GM21447 (cell line): ENCODE data around the gene SLC35B4.
"Not testable (repeated sequence)": the region's sequence is repeated elsewhere in the genome, so short reads cannot be mapped to it uniquely, and the experiment has no call there.

Experiments
- ATAC-seq: cut with Tn5 transposase; IDR thresholded peaks from one replicate; pipeline ENCODE4 v1.9.1; 2021; ENCODE audit not compliant: unreplicated experiment

SLC35B4 gene

DNA sequence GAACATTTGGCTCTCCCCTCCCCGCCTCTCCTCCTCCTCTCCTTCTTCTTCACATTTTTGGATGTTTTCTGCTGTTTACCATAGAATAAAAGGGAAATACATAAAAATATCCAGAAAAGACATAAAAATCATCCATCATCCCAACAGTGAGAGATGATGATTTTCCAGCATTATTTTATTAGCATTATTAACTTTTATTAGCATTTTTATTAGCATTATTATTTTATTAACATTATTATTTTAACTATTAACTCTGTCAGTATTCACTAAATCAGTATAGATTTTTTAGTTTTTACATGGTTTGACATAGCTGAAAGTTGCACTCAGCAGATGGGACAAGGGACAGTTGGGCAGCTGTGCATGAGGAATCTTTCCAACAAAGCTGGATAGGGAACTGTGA, 16.2 kb upstream of the SLC35B4 start:
- ATAC-seq = no peak

DNA sequence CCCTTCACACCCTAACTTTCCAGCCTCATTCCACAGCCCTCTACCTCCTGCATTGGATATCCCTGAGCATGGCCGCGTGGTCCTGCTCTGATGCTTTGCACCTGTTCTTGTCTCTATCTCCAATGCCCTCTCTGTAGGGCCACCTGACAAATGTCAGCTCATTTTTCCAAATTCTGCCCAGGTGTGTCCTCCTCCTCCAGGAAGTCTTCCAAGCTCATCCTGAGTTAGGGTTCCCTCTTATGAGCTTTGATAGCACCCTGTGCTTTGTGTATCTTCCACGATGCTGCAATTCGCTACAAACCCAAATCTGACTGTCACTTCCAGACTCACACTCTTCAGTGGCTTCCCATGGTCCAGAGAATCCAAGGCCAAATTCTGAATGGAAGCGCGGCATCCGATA, 14.7 kb upstream of the SLC35B4 start:
- no peak for ATAC-seq

DNA sequence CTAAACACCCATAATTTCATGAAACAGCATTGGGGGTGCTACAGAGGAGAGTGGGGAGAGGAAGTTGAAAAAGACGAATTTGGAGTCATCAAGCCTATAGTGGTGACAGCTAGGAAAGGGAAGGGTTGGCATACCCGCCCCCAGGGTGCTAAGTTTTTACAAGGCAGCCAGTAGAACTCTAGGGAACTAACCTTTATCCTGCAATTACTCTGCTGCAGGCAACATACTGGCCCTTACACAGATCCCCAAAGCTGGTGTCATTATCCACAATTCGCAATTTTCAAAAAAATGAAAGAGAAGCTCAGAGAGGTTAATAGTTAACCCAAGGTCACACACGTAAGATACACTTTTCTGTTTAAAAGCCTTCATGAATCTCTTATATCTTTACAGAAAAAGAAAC, 14.2 kb upstream of the SLC35B4 start:
- no peak for ATAC-seq

DNA sequence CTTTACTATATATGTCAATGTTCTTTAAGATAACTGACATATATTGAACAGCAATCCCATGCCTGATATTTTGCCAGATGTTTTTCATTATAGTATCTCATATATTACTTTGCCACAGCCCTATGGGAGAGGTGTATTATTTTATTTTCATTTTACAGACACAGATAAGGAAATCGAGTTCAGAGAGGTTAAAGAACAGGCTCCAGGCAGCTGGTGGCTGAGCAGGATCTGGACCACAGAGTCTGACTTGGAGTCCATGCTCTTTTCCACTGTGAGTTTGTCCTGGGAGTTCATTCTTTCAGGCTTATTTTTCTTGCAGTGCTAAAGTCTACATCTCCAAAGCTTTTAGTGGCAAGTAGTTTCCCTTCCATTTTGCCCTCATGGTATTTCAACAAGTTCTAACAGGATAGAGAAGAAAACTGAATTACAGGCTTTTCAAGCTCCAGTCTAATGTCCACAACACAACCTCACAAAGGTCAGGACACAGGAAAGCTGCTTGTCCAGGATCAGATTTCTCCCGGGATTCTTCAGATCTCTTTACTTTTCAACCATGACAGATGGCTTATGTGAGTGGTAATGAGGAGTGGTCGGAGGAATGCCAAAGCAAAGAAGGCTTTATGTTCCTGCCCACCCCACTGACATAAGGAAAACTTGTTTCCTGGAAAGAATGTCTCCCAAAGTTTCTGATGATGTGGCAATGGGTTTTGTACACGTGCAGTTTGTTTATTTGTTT, 13.1 kb upstream of the SLC35B4 start:
- ATAC-seq = no peak

DNA sequence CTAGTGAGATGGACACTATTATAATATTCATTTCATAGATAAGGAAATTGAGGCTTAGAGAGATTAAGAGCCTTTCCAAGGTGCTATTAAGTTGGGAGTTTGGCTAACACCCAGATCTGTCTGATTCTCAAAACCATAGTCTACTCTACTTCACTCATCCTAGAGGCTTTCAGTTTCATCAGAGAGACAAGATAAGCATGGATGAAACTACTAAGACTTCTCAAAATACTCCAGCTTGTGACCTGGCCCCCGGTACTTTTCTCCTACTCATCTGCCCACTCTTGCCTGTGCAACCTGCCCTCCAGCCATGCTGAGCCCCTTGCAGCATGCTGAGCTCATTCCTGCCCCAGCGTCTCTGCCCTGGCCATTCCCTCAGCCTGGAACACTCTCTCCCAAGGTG, 12.2 kb upstream of the SLC35B4 start:
- no peak for ATAC-seq

DNA sequence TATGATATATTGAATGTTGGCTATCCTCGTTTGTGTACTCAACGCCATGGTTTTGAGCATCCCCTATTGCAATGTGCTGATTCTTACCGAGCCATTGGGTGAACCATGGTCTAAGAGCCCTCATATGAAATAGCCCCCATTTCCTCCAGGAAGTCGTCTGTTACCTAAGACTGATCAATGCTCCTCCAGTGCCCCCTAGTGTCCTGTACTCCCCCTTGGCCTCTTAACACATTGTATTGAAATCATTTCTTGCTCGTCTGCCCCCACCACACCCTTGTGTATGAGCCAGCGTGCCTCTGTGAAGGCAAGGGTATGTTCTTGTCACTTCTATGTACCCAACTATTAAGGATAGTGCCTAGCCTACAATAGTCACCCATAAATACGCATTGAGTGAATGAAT, 11.2 kb upstream of the SLC35B4 start:
- ATAC-seq = peak; percentile 93

DNA sequence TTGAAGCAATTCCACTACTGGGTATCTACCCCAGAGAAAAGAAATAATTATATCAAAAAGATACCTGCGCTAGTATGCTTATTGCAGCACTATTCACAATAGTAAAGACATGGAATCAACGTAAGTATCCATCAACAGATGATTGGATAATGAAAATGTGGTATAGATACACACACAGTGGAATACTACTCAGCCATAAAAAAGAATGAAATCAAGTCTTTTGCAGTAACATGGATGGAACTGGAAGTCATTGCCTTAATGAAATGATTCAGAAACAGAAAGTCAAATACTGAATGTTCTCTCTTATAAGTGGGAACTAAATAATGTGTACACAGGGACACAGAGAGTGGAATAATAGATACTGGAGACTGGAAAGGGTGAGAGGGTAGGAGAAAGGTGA, 7.4 kb upstream of the SLC35B4 start:
- no peak for ATAC-seq

DNA sequence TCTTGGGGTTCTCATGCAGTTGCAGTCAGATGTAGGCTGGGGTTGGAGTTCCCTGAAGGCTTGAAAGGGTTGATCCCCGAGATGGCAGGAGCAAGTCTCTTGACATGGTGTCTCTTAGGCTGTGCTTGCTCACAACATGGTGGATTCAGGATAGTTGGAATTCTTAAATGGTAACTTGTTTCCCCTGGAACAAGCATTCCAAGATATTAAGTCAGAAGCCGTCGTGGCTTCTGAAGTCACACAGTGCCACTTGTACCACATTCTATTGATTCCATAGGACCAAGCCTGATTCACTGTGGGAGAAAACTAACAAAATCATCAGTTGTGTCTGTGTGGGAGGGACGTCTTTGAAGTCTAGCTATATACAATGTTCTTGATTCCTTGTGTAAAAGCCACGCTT, 3.5 kb upstream of the SLC35B4 start:
- ATAC-seq = no peak

DNA sequence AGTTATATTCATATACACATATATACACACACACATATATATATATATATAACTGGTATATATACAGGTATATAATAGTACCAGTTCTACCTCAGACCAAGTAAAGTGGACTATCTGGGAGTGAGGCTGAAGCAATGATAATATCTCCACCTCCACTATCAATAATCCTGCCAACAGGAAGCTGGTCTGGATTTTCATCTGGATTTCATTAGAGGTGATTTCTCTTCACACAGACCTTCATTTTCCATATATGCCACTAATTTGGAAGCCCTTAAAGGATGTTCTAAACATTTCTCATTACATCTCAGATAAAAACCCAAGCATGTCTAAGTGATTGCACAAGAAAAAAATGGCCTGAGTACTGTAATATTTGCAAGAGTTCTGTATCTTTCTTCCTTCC, 1.7 kb upstream of the SLC35B4 start:
- ATAC-seq = no peak

DNA sequence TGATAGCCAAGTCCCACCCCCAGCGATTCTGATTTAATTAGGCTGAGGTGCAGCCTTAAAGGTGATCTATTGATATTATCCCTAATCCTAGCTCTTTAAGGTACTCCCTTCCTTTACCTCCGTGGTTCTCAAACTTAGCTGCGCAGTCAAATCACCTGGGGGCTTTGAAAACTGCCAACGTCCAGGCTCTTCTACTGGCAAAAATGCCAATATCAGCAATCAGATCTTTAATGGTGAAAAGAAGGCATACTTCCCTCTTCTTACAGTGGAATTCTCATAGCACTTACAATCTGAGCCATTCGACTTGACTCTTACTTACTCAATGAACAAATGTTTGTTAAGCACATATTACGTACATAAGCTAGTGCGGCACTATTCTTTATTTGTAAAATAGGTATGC, 704 bp upstream of the SLC35B4 start:
- no peak for ATAC-seq

DNA sequence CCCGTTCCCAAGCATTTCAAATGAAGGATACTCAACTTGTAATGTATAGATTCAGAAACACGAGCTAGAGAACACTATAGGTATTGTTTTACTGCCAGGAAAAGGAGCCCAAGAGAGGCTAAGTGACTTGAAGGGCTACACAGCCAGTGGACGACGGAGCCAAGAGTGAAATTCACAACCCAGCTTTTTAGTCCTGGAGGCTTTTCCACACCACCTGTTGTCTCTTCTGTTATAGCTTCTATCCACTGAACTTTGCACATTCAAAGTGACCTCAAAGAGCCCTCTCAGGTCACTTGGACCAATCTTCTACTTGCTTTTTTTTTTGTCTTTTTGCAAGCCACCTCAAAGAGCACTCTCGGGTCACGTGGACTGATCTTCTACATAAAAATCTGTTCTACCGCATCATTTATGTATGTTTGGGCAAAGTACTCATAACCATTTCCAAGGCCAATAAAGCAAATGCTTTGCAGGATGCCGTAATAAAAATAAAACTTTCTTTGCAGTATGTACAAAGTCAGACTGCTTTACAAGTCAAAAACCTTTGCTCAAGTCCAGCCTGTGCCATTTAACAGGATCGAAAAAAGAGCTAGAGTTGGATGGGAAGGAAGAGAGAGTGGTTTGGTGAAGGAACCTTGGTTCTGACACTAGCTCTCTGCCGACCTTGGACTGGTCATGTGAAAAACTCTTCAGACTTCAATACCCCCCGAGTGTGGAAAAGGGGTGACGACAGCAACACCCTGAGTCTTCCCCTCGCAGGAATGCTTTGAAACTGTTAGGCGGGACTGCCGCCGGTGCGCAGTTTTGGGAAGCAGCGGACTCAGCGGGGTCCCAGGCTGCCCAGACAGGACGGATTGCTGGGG, 821 bp downstream of the SLC35B4 start:
- ATAC-seq = no peak

DNA sequence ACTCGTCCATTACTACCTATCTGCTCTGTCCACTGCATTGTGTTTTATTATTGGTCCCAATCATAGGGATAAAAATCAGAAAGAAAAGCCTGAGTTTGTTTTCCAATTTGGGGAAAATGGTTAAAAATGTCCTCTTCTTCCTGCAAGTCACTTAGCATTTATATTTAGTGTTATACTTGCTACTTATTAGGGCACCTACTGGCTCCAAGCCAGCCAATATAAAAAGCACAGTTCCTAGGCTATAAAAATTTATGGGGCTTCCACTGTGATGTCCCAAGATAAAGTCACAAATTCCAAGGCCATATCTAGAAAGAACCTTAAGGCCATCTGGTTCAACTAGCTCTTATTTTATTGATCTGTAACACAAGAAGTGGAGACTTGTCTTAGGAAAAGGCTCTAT, 3.2 kb downstream of the SLC35B4 start:
- no peak for ATAC-seq

DNA sequence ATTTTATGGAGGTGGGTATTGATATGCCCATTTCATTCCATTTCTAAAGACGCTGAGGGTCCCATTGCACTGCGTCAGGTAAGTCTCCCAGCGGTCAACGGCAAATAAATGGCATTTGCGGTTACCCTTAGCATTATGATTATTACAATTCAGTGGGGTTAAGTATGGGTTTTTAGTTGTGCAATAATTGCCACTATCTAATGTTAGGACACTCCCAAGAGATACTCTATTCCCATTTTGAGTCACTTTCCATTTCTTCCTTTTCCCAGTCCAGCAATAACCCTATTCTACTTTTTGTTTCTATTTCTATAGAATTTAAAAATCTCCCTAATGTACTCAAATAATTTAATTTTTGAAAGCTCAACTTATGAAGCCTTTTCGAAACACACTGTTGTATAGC, 4.0 kb downstream of the SLC35B4 start:
- ATAC-seq = no peak

DNA sequence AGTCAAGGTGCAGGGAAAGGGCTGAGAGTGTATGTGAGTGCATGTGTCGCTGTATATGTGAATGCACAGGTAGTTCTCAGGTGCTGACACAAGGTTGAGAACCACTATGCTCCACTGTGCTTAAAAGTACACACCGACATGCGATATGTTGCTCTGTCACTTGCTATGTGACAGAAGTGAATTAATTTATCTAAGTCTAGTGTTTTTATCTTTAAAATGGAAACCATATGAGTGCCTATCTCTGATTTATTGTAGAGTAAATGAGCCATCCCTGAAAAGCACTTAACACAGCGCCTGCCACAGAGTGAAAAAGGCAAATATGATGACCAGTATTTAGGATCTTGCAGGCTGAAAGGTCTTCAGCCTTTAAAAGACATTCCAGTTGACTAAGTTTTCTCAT, 4.9 kb downstream of the SLC35B4 start:
- ATAC-seq = no peak

DNA sequence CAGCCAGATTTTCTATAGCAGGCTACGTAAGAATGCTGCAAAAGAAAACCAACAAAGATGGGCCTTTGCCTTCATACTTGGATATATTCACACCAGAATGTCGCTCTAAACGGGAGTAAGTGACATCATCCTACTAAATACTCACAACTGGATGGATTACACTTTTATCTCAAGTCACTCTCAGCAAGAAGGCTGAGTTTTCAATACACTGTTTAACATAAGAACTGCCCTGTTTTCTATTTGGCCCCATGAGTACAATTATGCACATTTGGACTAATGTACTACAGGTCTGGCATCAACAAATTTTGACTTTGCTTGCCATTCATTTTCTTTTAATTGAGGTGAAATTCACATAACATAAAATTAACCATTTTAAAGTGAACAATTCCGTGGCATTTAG, 8.2 kb downstream of the SLC35B4 start:
- no peak for ATAC-seq

DNA sequence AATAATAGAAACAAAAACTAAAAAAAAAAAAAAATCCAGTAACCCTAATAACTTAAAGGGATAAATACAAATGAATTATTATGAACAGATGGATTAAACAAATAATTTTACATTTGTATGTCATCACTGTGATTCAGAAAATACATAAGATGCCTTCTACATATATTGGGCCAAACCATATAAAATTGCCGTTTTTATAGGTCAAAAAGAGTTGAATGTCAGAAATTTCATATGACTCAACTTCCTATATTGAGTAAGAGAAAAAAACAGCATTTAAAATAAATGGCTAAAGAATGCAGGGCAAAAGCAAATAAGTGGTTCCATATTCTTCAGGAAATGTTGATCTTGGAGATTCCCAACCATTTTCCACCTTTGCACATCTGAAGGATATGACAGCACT, 9.4 kb downstream of the SLC35B4 start:
- no peak for ATAC-seq

DNA sequence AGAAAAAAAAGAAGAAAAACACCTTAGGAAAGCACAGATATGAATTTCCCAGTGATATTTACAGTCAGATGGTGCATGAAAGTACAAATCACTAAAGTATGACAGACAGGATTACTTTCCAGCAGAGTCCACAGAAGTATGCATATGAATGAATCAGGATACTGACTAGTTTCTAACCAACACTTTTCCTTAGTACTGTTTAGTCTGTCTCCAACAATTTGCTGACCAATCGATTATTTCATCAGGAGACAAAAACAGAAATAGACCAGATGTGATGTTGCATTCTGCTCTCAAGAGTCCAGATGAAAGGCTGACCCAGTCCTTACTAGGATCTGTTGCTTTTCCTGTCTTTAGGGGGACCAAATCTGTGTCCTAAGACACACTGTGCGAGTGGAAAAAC, 14.6 kb downstream of the SLC35B4 start:
- ATAC-seq = no peak

DNA sequence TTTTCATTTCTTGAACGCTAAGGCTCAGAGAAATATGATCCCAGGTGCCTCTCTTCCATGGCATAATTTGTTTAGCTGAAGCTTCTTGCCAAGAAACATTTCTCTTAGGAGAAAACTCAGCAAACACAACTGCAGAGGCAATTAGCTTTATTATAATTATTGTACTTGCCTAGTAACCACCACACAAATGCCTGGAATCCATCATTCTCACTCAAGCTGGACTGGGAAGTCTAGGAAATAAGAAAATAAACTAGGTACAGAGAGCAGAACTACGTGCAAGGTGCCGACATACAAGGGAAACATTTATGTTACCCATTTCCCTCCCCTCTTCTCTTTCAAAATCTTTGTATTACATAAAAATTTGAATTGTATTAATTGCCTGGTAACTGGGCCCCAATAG, 15.1 kb downstream of the SLC35B4 start:
- no peak for ATAC-seq

DNA sequence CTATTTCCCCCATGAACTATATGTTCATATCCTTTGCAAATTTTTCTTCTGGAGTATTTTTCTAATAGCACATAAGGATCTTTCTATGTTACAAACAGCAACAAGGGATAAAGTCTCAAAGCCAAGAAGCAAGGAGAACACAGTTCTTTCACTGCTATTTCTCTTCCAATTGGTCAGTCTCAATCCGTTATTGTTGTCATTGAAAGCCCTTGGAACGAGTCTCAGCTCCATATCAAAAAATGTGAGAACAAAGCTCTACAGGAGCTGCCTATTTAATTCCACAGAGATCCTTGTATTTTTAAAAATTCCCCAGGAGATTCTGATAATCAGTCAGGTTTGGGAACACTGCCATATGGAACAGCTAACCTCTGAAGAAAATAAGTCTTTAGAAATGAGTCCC, 15.7 kb downstream of the SLC35B4 start:
- no peak for ATAC-seq

DNA sequence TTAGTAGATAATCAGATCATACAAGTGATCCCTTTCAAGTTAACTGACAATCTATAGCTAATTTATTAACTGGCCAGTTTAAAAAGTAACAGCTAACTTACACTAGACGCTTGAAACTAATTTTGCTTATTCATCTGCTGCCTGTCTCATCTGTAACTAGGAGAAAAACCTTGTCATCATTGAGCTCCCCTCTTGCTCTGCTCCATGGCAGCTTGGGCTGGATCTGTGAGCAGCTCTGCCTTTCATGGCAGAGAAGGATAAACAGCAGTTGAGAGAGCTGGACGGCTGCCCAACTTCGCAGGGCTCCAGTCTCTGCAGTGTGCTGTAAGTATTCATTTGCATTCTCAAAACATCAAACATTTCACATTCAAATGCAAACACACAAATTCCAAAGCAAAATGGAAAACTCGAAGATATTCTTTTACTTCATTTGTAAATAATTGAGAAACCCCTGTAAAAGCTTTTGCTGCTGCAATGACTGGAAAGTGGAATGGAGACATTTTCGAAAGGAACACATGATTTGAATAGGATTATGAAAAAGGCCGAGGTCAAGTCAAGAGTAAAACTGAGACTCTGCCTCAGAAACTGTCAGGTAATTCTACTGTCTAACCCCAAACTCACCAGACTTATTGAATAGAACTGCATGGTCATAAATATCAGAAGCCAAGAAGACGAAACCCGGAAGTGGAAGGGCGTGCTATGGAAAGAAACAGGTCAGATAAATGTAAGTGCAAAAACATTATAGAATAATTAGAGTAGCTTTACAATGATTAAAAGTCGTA, 17.6 kb downstream of the SLC35B4 start:
- no peak for ATAC-seq

DNA sequence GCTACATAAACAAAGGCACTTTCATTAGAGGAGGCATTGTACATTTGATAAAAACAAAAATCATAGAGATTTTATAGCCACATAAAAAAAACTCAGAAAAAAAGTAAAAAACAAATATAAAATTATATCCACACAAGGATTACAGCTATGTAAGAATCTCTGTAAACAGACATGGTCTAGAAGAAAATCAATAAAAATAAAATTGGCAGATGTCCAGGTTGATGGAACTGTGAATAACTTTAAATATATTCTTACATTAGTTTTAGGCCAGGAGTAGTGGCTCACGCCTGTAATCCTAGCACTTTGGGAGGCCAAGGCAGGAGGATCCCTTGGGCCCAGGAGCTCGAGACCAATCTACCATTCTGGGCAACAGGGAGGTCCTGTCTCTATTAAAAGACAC, 19.2 kb downstream of the SLC35B4 start:
- no peak for ATAC-seq

DNA sequence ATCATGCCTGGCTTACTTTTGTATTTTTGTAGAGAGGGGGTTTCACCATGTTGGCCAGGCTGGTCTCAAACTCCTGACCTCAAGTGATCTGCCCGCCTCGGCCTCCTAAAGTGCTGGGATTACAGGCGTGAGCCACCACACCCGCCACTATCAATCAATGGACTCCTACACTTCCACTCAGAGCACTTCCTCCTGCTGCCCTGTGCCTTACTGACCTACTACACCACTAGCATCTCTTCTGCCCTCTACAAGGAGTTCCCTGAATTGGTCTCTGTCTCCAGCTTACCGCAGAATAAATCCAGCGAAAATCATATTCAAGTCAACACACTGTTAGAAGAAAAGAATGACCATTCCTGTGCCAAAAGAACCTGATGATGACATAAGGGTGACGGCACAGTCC, 20.7 kb downstream of the SLC35B4 start:
- not testable (repeated sequence) for ATAC-seq
